ENCODE data around the gene SLC37A3.

DNA sequence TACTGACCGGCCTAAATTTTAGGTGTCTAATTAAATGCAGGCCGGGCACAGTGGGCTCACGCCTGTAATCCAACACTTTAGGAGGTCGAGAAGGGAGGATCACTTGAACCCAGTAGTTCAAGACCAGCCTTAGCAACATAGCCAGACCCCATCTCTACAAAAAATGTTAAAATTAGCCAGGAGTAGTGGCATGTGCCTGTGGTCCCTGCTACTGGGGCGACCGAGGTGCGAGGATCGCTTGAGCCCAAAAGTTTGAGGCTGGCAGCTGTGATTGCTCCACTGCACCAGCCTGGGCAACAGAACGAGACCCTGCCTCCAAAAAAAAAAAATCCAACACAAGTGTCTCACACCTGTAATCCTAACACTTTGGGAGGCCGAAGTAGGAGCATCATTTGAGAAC, 491 bp upstream of the SLC37A3 start:
- TF ChIP-seq CTCF (IDR thresholded peaks at IDR 0.05): no peak
- TF ChIP-seq POLR2A (IDR thresholded peaks at IDR 0.05): no peak
